HepG2 (cell line): Measurements from ENCODE around the gene ADCY10.

ENCODE experiments used
- CHD4 ChIP-seq: fragments of 200-600 bp; sonication (generic); IDR thresholded peaks from 2 replicates; pipeline ENCODE4 v1.7.0; 2017; ENCODE audit warnings: mild to moderate bottlenecking, low read length, borderline replicate concordance
- HDAC1 ChIP-seq: sonication (generic); formaldehyde crosslinking; IDR thresholded peaks from 2 replicates; pipeline ENCODE4 v1.5.1; 2020; ENCODE audit warnings: mild to moderate bottlenecking, missing genetic modification reagents
- HNRNPK ChIP-seq: fragments of 200-400 bp; formaldehyde crosslinking; IDR thresholded peaks from 2 replicates; pipeline ENCODE4 v1.6.1; 2018; ENCODE audit warnings: low read length, low read depth, moderate library complexity, mild to moderate bottlenecking; ENCODE audit not compliant: poor library complexity, severe bottlenecking
- KDM4B ChIP-seq: sonication (generic); formaldehyde crosslinking; IDR thresholded peaks from 2 replicates; pipeline ENCODE4 v1.4.0; 2020; ENCODE audit warnings: missing genetic modification reagents
- SMC3 ChIP-seq: IDR thresholded peaks from 2 replicates; pipeline ENCODE4 v1.6.1; 2011; ENCODE audit warnings: low read length, improper control_type of control experiment
- SRSF1 ChIP-seq: fragments of 200-400 bp; formaldehyde crosslinking; optimal IDR thresholded peaks from 2 replicates; pipeline ENCODE3; 2017; ENCODE audit warnings: mild to moderate bottlenecking, low read depth, low read length, moderate library complexity
- TARDBP ChIP-seq: sonication (generic); formaldehyde crosslinking; IDR thresholded peaks from 2 replicates; pipeline ENCODE4 v1.8.0; 2022; ENCODE audit warnings: mild to moderate bottlenecking, missing genetic modification reagents
- TEAD3 ChIP-seq: optimal IDR thresholded peaks from 2 replicates; pipeline ENCODE3; 2016; ENCODE audit warnings: borderline replicate concordance
- TF ChIP-seq, protein P1 (sequence below): sonication (generic); formaldehyde crosslinking; IDR thresholded peaks from 2 replicates; pipeline ENCODE4 v1.5.0; 2020; ENCODE audit warnings: mild to moderate bottlenecking, missing genetic modification reagents, moderate library complexity

DNA sequence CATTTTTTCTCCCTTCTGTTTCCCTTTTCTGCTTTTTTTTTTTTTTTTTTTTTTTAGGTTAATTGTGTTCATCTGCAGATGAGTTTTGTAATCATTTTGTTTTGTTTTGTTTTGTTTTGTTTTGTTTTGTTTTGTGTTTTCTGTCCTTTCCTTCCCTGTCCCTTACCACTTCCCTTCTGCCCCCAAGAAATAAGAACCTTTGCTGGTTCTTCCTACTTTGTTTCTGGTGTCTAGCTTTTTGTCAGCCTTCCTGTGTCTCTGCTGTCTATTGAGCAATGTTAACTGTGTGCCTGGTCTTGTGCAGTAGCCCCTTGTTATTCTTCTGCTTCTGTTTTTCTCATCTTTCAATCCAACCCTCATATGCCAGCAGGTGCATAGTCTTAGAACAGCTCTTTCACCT, 146.2 kb downstream of the ADCY10 start:
- TF ChIP-seq HNRNPK (no peak), TARDBP (CRISPR knock-in tag) (no peak), KDM4B (no peak), CHD4 (no peak), HDAC1 (no peak), TEAD3 (CRISPR knock-in tag) (no peak), SMC3 (no peak), SRSF1 (no peak)
- TF ChIP-seq, protein P1, sequence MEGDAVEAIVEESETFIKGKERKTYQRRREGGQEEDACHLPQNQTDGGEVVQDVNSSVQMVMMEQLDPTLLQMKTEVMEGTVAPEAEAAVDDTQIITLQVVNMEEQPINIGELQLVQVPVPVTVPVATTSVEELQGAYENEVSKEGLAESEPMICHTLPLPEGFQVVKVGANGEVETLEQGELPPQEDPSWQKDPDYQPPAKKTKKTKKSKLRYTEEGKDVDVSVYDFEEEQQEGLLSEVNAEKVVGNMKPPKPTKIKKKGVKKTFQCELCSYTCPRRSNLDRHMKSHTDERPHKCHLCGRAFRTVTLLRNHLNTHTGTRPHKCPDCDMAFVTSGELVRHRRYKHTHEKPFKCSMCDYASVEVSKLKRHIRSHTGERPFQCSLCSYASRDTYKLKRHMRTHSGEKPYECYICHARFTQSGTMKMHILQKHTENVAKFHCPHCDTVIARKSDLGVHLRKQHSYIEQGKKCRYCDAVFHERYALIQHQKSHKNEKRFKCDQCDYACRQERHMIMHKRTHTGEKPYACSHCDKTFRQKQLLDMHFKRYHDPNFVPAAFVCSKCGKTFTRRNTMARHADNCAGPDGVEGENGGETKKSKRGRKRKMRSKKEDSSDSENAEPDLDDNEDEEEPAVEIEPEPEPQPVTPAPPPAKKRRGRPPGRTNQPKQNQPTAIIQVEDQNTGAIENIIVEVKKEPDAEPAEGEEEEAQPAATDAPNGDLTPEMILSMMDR (CRISPR knock-in tag) = no peak
